ENCODE measurements around the gene CAMK1D.
"Not testable (repeated sequence)": the region's sequence is repeated elsewhere in the genome, so short reads cannot be mapped to it uniquely, and the experiment has no call there.

The CAMK1D gene

GRCh38 chr10:12707461-12708185 lies 358.3 kb downstream of the CAMK1D start:
- peak; percentile 70 for DNase-seq

- DNase-seq, result no peak
Measured at GRCh38 chr10:12709000-12709401, 359.7 kb downstream of the CAMK1D start.

- DNase-seq, result peak; percentile 30
Measured at GRCh38 chr10:12709521-12709963, 360.2 kb downstream of the CAMK1D start.

- no peak for DNase-seq
Measured at GRCh38 chr10:12710157-12710556, 360.8 kb downstream of the CAMK1D start.

- DNase-seq, result peak; percentile 95
Measured at GRCh38 chr10:12710594-12711349, 361.4 kb downstream of the CAMK1D start.

GRCh38 chr10:12711350-12711708 lies 362.0 kb downstream of the CAMK1D start:
- DNase-seq, result no peak

GRCh38 chr10:12712293-12712983 lies 363.1 kb downstream of the CAMK1D start:
- DNase-seq, result no peak

- DNase-seq, result not testable (repeated sequence)
Measured at GRCh38 chr10:12712984-12713316, 363.6 kb downstream of the CAMK1D start.

- no peak for DNase-seq
Measured at GRCh38 chr10:12716042-12716441, 366.7 kb downstream of the CAMK1D start.

GRCh38 chr10:12717981-12718707 lies 368.8 kb downstream of the CAMK1D start:
- DNase-seq, result no peak

GRCh38 chr10:12719365-12719764 lies 370.0 kb downstream of the CAMK1D start:
- peak; percentile 67 for DNase-seq

- DNase-seq, result peak; percentile 33
Measured at GRCh38 chr10:12720217-12720981, 371.1 kb downstream of the CAMK1D start.

- DNase-seq, result no peak
Measured at GRCh38 chr10:12721334-12721733, 372.0 kb downstream of the CAMK1D start.

GRCh38 chr10:12723220-12723619 lies 373.9 kb downstream of the CAMK1D start:
- no peak for DNase-seq

GRCh38 chr10:12724807-12725579 lies 375.6 kb downstream of the CAMK1D start:
- no peak for DNase-seq

- DNase-seq, result not testable (repeated sequence)
Measured at GRCh38 chr10:12725580-12725888, 376.2 kb downstream of the CAMK1D start.

GRCh38 chr10:12726971-12727831 lies 377.9 kb downstream of the CAMK1D start:
- no peak for DNase-seq

GRCh38 chr10:12727832-12728215 lies 378.5 kb downstream of the CAMK1D start:
- no peak for DNase-seq

GRCh38 chr10:12728494-12728893 lies 379.1 kb downstream of the CAMK1D start:
- DNase-seq, result no peak

GRCh38 chr10:12729885-12730284 lies 380.5 kb downstream of the CAMK1D start:
- DNase-seq, result peak; percentile 34

Measured in OCI-M1 (cell line).